ENCODE measurements around the gene KDELR3.
A peak's percentile ranks its signal among the peaks of the same experiment; 100 is the strongest.

KDELR3 gene

GRCh38 chr22:38455530-38456271 is 12.2 kb upstream of the KDELR3 start (continued):
- 0 out of 2 replicates have a peak, but pooled peaks have one; percentile 23 for TF ChIP-seq ZSCAN5A (tag by site-specific recombination; IDR thresholded peaks at IDR 0.05)
- no peak for TF ChIP-seq REPIN1 (tag by site-specific recombination; IDR thresholded peaks at IDR 0.05; ENCODE audit: low read depth)
- no peak for TF ChIP-seq PRDM1 (tag by site-specific recombination; IDR thresholded peaks at IDR 0.05)
- TF ChIP-seq ZNF501 (tag by site-specific recombination; IDR thresholded peaks at IDR 0.05): no peak
- TF ChIP-seq ZNF248 (tag by site-specific recombination; IDR thresholded peaks at IDR 0.05): no peak
- TF ChIP-seq ZNF664 (tag by site-specific recombination; IDR thresholded peaks at IDR 0.05): no peak
- TF ChIP-seq ZNF488 (tag by site-specific recombination; IDR thresholded peaks at IDR 0.05): no peak
- TF ChIP-seq EGR2 (tag by site-specific recombination; IDR thresholded peaks at IDR 0.05; ENCODE audit: low read depth): peak; percentile 39; the same call in 1 of the 2 replicates
- TF ChIP-seq ZNF785 (tag by site-specific recombination; IDR thresholded peaks at IDR 0.05): no peak
- no peak for TF ChIP-seq AEBP2 (tag by site-specific recombination; IDR thresholded peaks at IDR 0.05; ENCODE audit: borderline replicate concordance)
- TF ChIP-seq RBAK (tag by site-specific recombination; IDR thresholded peaks at IDR 0.05): no peak
- peak; percentile 19; the same call in 1 of the 2 replicates for TF ChIP-seq SP2 (tag by site-specific recombination; IDR thresholded peaks at IDR 0.05)
- TF ChIP-seq ZNF133 (tag by site-specific recombination; IDR thresholded peaks at IDR 0.05): no peak
- TF ChIP-seq ZFP69B (tag by site-specific recombination; IDR thresholded peaks at IDR 0.05): no peak
- TF ChIP-seq ZSCAN16 (tag by site-specific recombination; IDR thresholded peaks at IDR 0.05): no peak
- TF ChIP-seq ZNF777 (tag by site-specific recombination; IDR thresholded peaks at IDR 0.05; ENCODE audit: borderline replicate concordance): no peak
- no peak for TF ChIP-seq ZNF416 (tag by site-specific recombination; IDR thresholded peaks at IDR 0.05)
- no peak for TF ChIP-seq ZNF274 (IDR thresholded peaks at IDR 0.05; ENCODE audit: low read length)
- TF ChIP-seq ZNF274 (tag by site-specific recombination; IDR thresholded peaks at IDR 0.05; ENCODE audit: borderline replicate concordance): no peak
- TF ChIP-seq WT1 (tag by site-specific recombination; IDR thresholded peaks at IDR 0.05): no peak
- TF ChIP-seq SETDB1 (IDR thresholded peaks at IDR 0.05; ENCODE audit: insufficient read length, low read length): no peak
- no peak for TF ChIP-seq ZNF202 (tag by site-specific recombination; IDR thresholded peaks at IDR 0.05; ENCODE audit: borderline replicate concordance)
- TF ChIP-seq ZNF624 (tag by site-specific recombination; IDR thresholded peaks at IDR 0.05): no peak
- no peak for TF ChIP-seq ZNF324 (tag by site-specific recombination; IDR thresholded peaks at IDR 0.05)
- TF ChIP-seq ZEB2 (tag by site-specific recombination; IDR thresholded peaks at IDR 0.05): no peak
- TF ChIP-seq TRIM28 (IDR thresholded peaks at IDR 0.05; ENCODE audit: borderline replicate concordance, low read length): no peak
- no peak for TF ChIP-seq ZNF792 (tag by site-specific recombination; IDR thresholded peaks at IDR 0.05)
- TF ChIP-seq PRDM2 (tag by site-specific recombination; IDR thresholded peaks at IDR 0.05; ENCODE audit: borderline replicate concordance): no peak
- no peak for TF ChIP-seq ZNF10 (tag by site-specific recombination; IDR thresholded peaks at IDR 0.05)
- no peak for TF ChIP-seq ZNF132 (tag by site-specific recombination; IDR thresholded peaks at IDR 0.05; ENCODE audit: borderline replicate concordance)
- 0 out of 2 replicates have a peak, but pooled peaks have one; percentile 39 for TF ChIP-seq ZNF184 (tag by site-specific recombination; IDR thresholded peaks at IDR 0.05)
- peak; percentile 80 for TF ChIP-seq KLF8 (tag by site-specific recombination; IDR thresholded peaks at IDR 0.05)
- TF ChIP-seq KLF10 (tag by site-specific recombination; IDR thresholded peaks at IDR 0.05): 0 out of 2 replicates have a peak, but pooled peaks have one; percentile 44

Data from HEK293 (cell line).